Hepatocyte (in vitro differentiated cells): Measurements from ENCODE around the gene PTCD2.

Experiments
- EZH2 ChIP-seq: fragments of 200-600 bp; sonication (generic); IDR thresholded peaks from 2 replicates; pipeline ENCODE4 v1.6.1; 2016; ENCODE audit warnings: antibody characterized with exemption, mild to moderate bottlenecking, borderline replicate concordance
- TF ChIP-seq, protein P1 (sequence below): fragments of 200-600 bp; sonication (generic); IDR thresholded peaks from 2 replicates; pipeline ENCODE4 v1.5.1; 2016; ENCODE audit warnings: antibody characterized with exemption, mild to moderate bottlenecking; ENCODE audit not compliant: poor library complexity

DNA sequence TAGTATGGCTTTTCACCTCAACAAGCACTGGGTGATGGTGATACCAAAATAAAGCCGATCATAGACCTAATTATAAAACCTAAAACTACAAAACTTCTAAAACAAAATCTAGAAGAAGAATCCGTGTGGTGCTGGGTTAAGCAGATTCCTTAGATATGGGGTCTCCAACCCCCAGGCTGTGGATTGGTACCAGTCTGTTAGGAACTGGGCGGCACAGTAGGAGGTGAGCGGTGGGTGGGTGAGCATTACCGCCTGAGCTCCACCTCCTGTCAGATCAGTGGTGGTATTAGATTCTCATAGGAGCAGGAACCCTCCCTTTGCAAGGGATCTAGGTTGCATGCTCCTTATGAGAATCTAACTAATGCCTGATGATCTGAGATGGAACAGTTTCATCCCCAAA lies 33.4 kb upstream of the PTCD2 start:
- TF ChIP-seq, protein P1, sequence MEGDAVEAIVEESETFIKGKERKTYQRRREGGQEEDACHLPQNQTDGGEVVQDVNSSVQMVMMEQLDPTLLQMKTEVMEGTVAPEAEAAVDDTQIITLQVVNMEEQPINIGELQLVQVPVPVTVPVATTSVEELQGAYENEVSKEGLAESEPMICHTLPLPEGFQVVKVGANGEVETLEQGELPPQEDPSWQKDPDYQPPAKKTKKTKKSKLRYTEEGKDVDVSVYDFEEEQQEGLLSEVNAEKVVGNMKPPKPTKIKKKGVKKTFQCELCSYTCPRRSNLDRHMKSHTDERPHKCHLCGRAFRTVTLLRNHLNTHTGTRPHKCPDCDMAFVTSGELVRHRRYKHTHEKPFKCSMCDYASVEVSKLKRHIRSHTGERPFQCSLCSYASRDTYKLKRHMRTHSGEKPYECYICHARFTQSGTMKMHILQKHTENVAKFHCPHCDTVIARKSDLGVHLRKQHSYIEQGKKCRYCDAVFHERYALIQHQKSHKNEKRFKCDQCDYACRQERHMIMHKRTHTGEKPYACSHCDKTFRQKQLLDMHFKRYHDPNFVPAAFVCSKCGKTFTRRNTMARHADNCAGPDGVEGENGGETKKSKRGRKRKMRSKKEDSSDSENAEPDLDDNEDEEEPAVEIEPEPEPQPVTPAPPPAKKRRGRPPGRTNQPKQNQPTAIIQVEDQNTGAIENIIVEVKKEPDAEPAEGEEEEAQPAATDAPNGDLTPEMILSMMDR = no peak
- TF ChIP-seq EZH2 = no peak
